HG03457 (cell line): ENCODE measurements around the gene CSNK1G1.
"Not testable (repeated sequence)": the region's sequence is repeated elsewhere in the genome, so short reads cannot be mapped to it uniquely, and the experiment has no call there.

Experiments
- ATAC-seq: cut with Tn5 transposase; IDR thresholded peaks from one replicate; pipeline ENCODE4 v1.9.1; 2021; ENCODE audit warnings: moderate number of reproducible peaks; ENCODE audit not compliant: unreplicated experiment

Gene CSNK1G1

DNA sequence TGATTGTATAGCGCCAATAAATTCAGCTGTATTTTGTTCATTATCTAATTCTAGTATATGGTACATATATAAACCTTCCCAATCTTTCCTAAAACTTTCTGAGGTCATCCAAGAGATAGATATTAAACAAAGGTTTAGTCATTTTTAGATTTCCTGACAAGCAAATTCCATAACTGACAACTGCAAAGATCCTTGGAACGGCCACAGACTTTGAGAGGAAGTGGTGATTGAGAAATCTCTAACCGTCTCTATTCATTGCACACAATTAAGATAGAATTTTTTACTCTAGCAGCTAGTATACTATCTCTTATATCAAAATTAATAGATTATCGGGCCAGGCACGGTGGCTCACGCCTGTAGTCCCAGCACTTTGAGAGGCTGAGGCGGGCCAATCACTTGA lies 4.7 kb downstream of the CSNK1G1 start:
- ATAC-seq, result no peak

DNA sequence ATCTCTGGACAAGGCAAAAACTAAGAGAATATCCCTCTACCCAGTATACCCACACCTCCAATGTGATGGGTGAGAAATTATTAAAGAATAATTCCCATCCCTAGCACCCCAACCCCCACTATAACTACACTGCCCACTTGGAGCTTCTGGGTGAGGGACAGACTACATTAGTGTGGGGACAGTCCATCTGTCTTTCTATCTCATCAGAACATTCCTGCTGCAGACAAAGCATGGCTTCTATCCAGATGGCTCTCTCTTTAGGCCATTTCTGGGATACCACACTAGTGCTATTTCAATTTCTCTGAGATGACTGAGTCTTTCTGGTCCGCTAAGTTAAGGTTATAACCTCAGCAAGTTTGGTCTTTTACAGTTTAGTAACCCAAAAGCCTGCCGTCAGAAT lies 6.6 kb downstream of the CSNK1G1 start:
- ATAC-seq, result no peak

DNA sequence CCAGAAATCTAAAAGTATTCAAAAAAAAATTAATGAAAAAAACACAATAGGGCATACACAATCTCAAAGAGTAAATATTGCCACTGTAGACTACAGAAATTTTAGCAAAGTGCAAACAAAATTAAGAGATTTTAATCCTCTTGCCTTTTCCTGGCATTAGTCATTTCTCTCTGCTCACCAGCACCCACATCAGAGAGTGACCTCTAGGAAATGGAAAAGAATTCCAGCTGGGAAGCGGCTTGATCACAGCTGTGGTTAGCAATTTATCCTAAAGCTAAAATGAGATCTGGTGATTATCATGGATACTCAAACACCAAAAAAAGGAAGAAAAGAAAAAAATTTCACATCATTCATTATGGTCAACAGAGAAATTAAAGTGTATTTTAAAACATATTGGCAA lies 7.5 kb downstream of the CSNK1G1 start:
- ATAC-seq, result no peak

DNA sequence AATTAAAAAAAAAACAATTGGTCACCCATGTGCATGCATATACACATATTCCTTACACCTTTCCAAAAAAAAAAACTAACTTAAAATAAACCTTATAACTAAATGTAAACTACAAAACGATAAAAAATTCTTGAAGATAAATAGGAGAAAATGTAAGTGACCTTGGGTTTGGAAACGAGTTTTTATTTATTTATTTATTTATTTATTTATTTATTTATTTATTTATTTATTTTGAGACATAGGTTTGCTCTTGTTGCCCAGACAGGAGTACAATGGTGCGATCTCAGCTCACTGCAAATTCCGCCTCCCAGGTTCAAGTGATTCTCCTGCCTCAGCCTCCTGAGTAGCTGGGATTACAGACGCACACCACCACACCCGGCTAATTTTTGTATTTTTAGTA lies 9.7 kb downstream of the CSNK1G1 start:
- ATAC-seq, result not testable (repeated sequence)

DNA sequence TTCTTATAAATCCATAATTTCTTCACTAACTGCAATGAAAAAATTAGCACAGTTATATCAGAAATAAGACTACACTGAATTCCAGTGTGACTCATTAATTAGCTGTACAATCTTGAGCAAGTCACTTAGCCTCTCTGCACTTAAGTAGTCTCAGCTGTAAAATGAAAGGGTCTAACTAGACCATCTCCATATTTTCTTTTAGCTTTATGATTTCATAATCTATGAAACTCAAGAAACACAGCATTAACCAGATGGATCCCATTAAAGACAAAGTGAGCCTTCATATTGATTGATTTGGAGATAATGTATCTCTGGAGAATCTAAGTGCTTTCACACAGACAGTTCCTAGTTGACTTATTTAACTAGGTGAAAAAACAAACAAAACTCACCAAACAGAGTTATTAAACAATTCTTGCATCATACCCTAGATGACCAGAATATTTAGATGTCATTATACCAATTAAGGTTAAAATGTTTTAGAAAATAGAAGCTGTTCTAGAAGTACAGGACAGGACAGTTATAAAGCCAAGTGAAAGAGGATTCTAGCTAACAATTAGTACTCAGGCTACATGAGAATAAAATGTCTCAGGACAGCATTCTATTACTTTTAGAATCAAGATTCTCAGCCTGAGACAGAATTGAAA lies 11.2 kb downstream of the CSNK1G1 start:
- no peak for ATAC-seq

DNA sequence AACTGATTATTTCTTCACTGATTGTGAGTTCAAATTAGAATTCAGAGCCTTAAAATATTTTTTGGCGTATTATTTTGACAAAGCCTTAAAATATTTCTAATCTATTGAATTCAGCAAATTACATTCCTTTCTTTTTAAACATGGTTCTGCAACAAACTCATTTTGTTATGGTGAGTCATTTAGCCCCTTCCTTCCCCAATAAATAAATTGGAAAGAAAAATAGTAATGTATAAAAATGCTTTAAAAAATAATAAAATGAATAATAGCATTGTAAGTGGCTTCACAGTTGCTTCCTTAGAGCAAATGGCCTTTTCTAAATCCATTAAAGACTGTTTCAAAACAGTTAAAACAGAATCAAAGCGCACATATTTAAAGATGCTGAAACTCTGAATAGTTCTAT lies 12.1 kb downstream of the CSNK1G1 start:
- ATAC-seq, result no peak

DNA sequence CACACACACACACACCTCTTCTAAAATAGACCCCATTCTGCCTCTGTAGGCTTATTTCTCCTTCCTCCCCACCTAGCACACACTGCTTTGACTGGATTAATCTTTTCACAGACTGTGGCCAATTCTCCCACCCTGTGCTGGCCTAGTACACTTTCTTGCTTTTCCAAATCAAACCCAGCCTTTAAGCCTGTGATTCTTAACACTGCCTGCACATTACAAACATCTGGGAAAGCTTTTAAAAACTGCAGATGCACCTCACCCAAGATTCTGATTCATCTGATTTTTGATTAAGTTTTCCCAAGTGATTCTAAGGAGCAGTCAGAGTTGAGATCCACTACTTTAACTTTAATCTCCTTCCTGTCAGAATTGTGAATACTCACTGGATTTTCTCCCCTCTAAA lies 12.8 kb downstream of the CSNK1G1 start:
- ATAC-seq, result no peak

DNA sequence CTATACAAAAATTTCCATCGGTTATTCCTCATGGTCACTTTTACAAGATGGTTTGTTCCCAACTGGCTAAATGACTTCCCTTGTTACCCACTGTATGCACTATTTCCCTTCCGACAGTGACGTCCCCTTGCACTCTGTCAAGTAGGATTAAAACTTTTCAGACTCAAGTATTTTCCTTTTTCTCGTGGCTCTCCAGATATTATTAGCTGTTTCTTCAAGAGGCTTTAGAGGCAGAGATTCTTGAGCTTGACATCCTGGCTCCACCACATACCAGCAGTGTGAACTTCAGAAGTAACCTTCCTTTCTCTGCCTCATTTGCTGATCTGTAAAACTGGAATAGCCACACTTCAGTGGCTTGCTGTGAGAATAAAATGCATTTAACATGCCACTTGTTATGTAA lies 14.0 kb downstream of the CSNK1G1 start:
- ATAC-seq, result no peak

DNA sequence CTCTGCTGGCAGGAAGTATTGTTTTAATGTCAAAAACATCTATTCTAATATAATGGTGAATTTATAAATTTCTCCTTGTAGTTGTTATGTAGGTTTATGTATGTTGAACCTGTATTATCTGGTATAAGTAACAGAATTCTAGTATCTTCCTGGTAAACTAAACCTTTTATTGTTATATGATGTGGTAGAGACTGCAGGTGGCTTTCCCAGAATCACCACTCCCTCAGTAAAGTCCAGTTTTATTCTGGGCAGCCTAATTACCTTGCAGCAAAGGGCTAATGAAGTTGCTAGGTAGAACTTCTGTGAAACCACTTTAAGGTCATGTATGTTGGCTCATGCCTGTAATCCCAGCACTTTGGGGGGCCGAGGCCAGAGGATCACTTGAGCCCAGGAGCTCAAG lies 15.6 kb downstream of the CSNK1G1 start:
- no peak for ATAC-seq

DNA sequence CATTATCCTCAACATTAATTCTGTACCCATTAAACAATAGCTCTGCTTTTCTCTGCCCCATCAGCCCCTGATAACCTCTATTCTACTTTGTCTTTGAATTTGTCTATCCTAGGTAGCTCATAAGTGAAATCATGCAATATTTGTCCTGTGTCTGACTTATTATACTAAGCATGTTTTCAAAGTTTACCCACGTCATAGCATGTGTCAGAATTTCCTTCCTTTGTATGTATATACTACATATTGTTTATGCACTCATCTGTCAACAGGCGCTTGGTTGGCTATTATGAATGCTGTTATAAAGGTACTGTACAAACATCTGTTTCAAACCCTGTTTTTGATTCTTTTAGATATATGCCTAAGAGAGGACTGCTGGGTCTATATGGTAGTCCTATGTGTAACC lies 18.2 kb downstream of the CSNK1G1 start:
- ATAC-seq, result no peak

DNA sequence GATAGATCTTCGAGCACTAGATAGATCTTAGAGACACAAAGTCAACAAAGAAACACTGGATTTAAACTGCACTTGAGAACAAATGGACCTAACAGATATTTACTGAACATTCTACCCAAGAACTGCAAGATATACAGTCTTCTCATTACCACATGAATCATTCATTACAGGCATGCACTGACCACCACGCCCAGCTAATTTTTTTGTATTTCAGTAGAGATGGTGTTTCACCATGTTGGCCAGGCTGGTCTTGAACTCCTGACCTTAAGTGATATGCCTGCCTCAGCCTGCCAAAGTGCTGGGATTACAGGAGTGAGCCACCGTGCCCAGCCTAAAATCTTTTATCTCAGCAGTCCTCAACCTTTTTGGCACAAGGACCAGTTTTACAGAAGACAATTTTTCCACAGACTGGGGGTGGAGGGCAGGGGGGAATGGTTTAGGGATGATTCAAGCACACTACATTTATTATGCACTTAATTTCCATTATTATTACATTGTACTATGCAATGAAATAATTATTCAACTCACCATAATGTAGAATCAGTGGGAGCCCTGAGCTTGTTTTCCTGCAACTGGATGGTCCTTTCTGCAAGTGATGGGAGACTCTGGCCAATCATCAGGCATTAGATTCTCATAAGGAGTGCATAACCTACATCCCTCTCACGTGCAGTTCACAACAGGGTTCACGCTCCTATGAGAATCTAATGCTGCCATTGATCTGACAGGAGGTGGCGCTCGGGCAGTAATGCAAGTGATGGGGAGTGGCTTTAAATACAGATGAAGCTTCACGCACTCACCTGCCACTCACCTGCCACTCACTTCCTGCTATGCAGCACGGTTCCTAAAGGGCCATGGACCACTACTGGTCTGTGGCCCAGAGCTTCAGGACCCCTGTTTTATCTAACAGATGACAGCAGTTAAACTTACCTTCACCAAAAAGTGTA lies 21.7 kb downstream of the CSNK1G1 start:
- ATAC-seq, result no peak

DNA sequence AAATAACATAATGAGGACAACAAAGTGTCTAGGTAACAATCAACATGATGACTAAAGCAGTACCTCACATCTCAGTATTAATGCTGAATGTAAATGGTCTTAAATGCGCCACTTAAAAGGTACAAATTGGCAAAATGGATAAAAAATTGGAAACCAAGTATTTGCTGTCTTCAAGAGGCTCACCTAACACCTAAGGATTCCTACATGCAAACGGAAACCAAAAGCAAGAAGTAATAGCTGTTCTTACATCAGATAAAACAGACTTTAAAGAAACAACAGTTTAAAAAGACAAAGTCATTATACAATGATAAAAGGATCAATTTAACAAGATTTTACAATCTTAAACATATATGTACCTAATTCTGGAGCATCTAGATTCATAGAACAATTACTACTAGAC lies 22.5 kb downstream of the CSNK1G1 start:
- no peak for ATAC-seq

DNA sequence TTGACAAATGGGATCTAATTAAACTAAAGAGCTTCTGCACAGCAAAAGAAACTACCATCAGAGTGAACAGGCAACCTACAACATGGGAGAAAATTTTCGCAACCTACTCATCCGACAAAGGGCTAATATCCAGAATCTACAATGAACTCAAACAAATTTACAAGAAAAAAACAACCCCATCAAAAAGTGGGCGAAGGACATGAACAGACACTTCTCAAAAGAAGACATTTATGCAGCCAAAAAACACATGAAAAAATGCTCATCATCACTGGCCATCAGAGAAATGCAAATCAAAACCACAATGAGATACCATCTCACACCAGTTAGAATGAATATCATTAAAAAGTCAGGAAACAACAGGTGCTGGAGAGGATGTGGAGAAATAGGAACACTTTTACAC lies 24.3 kb downstream of the CSNK1G1 start:
- not testable (repeated sequence) for ATAC-seq

DNA sequence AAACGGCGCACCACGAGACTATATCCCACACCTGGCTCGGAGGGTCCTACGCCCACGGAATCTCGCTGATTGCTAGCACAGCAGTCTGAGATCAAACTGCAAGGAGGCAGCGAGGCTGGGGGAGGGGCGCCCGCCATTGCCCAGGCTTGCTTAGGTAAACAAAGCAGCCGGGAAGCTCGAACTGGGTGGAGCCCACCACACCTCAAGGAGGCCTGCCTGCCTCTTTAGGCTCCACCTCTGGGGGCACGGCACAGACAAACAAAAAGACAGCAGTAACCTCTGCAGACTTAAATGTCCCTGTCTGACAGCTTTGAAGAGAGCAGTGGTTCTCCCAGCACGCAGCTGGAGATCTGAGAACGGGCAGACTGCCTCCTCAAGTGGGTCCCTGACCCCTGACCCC lies 29.0 kb downstream of the CSNK1G1 start:
- ATAC-seq, result not testable (repeated sequence)

DNA sequence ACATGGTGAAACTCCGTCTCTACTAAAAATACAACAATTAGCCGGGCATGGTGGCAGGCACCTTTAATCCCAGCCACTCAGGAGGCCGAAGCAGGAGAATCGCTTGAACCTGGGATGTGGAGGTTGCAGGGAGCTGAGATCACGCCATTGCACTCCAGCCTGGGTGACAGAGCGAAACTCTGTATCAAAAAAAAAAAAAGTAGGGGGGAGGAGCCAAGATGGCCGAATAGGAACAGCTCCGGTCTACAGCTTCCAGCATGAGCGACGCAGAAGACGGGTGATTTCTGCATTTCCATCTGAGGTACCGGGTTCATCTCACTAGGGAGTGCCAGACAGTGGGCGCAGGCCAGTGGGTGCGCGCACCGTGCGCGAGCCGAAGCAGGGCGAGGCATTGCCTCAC lies 29.5 kb downstream of the CSNK1G1 start:
- not testable (repeated sequence) for ATAC-seq

DNA sequence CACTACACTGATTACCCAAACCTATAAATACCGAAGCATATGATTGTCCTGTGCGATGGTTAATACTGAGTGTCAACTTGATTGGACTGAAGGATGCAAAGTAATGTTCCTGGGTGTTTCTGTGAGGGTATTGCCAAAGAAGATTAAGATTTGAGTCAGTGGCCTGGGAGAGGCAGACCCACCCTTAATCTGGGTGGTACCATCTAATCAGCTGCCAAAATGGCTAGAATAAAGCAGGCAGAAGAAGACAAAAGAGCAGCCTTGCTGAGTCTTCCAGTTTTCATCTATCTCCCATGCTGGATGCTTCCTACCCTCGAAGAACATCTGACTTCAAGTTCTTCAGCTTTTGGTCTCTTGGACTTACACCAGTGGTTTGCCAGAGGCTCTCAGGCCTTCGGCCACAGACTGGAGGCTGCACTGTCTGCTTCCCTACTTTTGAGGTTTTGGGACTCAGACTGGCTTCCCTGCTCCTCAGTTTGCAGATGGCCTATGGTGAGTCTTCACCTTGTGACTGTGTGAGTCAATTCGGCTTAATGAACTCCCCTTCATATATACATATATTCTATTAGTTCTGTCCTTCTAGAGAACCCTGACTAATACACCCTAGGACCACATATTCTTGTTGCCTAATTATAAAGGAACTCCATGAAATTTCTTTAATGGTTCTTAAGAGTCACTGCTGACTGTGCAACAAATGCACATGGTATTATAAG lies 31.7 kb downstream of the CSNK1G1 start:
- no peak for ATAC-seq

DNA sequence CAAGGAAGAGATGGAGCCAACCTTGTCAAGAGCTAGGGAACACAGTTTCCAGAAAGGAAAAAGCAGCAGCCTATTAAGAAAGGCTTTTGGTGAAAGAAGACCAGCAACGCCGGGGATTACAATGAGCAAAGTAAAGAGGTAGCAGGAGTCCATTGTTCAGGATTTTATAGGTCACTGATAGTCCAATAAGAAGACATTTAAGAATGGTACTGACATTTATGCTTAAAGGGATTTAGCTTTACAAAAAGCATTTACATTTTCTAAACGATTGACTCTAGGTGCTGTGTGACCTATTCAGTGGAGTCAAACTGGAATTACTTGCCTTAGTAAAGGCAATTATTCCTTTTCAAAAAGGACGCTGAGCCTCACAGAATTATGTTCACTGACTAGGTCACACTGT lies 40.8 kb downstream of the CSNK1G1 start:
- ATAC-seq, result no peak

DNA sequence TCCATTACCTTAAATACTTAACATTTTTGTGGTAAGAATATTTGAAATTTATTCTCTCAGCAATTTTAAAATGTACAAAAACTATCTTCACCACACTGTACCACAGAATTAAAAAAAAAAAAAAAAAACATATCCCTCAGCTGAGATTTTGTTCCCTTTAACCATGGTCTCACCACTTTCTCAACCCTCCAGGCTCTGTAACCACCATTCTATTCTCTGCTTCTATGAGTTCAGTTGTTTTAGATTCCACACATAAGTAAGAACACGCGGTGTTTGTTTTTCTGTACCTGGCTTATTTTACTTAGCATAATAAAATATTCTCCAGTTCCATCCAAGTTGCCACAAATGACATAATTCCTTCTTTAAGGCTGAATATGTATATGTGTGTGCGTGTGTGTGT lies 41.5 kb downstream of the CSNK1G1 start:
- no peak for ATAC-seq

DNA sequence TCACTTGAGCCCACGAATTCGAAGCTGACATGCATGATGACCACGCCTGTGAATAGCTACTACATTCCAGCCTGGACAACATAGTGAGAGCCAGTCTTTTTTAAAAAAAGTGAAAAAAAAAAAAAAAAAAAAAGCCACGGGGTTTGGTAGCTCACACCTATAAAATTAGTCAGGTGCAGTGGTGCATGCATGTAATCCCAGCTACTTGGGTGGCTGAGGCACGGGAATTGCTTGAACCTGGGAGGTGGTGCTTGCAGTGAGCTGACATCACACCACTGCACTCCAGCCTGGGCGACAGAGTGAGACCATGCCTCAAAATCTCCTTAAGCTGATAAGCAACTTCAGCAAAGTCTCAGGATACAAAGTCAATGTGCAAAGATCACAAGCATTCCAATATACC lies 44.4 kb downstream of the CSNK1G1 start:
- ATAC-seq, result no peak

DNA sequence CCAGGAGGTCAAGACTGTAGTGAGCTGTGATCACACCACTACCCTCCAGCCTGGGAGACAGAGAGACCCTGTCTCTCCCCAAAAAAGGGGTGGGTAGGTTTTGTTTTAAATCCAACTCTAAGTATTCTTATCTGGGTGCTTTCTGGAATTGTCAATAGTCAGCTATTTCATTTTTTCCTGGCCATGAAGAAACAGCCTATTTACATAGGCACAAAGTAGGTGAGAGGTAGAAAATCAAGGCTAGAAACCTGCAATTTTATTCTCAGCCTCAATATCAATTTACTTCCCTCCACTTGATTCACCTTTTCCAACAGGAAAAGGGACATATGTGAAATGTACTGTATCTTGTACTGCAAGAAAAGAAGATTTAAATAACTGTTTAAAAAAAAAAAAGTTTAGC lies 45.9 kb downstream of the CSNK1G1 start:
- no peak for ATAC-seq

DNA sequence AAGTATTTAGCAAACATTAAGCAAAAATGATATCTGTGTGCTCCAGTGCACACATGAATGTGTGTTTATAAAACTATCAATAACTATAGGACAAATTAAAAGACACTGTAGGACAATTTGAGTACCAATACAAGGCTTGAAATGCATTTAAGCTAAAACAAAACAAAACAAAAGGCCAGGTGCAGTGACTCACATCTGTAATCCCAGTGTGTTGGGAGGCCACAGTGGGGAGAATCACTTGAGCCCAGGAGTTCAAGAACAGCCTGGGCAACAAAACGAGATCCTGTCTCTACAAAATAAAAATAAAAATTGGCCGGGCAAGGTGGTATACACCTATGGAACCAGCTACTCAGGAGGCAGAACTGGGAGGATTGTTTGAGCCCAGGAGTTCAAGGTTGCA lies 50.7 kb downstream of the CSNK1G1 start:
- ATAC-seq, result no peak

DNA sequence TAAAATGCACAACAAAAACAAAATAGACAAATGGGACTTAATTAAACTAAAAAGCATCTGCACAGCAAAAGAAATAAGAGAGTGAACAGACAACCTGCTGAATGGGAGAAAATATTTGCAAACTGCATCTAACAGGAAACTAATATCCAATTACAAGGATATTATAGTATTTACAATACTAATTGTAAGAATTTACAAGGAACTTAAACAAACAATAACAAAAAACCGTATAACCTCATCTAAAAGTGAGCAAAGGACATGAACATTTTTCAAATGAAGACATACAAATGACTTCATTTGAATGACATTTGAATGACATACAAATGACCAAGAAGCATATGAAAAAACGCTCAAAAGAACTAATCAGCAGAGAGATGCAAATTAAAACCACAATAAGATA lies 66.4 kb downstream of the CSNK1G1 start:
- no peak for ATAC-seq
